Measurements from ENCODE around the gene CACNA1S.
A peak's percentile ranks its signal among the peaks of the same experiment; 100 is the strongest.

Gene CACNA1S

DNA sequence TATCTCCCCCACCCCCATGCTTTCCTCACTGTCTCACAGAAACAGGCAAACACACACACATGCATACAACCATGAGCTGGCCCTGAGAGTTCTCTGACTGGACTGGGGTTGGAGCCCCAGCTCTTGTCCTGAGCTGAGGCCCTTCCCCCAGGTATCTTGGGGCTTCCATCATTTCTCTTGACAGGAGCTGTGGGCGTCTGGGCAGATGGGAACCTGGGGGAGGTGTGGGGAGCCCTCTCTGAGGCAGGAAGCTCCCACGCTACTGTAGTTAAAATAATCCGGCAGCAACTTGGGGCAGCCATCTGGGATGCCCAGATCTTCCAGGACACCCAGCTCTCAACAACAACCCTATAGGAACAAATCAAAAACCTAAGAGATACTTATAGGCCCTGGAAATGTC is 86.0 kb downstream of the CACNA1S start:
- no peak for DNase-seq (ENCODE audit: low spot score)

DNA sequence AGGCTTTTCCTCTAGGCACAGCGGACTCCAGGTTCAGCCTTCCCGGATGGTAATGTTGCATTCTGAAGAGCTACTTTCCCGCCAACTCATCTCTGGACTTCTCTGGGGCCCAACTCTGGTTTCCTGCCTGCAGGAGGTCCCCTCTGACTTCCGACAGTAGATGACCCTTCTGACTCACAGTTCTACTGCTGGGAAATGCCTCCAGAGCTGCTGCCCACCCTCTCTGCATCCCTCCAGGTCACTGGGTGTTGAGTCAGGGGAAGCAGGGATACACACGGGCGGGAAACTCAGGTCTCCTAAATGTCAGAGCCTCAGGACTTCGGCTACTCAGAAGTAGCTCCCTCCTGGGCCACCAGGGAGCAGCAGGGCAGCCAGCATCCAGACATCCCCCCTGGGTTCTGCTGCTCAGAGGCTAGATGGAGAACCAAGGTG is 86.6 kb downstream of the CACNA1S start:
- DNase-seq (ENCODE audit: low spot score), result peak; percentile 37

DNA sequence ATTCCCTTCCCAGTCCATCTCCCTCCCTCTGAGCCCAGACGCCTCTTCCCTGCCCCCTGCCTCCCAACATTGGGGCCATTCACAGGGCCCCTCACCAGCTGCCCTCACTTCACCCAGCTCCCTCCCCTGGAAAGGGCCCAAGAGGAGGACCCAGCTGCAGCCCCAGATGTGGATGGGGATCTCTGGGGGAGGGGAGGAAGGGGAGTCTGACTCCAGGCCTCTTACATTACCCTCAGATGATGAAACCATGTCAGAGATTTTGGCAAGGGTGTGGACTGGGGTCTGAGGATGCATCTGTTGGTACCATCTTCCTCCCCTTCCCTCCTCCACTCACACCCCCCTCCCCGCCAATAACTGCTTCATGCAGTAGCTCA is 87.6 kb downstream of the CACNA1S start:
- DNase-seq (ENCODE audit: low spot score), result no peak

DNA sequence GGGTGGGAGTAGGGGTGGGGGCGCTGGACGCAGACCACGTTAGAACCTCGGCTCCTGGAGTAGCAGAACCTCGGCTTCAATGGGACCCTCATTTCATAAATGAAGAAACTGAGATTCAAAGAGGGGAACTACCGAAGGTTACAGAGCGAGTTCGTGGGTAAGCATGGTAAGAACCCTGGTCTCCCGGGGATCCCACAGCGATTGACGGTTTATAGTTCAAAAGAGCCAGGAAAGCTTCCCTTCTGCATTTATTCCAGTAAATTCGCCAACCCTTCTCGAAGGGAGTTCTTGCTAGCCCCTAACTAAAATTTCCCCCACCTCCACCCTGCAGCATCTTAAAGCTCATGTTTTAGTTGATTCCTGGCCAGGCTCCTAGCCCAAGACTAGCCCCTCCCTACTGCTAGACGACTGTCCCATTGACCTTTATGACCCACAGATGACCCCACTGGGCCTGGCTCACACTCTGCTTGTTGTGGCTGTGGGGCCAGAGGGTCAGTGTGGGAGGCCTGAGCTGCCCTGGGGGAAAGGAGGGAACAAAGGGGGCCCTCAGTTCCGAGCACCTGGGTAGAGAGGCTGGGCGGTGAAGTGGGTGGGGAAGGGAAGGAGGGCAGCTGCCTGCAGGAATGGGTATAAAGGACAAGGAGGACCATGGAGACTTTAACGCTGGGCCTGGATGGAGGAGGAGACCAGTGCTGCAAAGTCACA is 88.2 kb downstream of the CACNA1S start:
- DNase-seq (ENCODE audit: low spot score), result no peak

DNA sequence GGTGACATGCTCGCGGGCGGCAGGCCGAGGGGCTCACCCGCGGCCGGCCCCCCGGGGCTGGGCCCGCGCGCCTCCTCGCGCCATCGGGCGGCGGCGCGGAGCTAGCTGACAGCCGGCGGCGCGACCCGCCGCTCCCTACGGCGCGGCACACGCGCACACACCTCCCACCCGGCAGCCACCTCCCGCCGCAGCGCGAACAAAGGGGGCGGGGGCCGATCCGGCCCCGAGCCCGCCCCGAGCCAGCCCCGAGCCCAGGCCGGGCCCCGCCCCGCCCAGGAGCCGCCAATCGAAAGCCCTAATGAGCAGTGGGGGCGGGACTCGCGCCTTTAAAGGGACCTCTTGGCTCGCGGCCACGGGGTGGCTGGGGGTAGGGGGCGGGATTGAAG is 88.7 kb downstream of the CACNA1S start, which contains the start of gene KIF21B:
KIF21B (minus strand) TSS at position 198 of the 386 bp plus-strand sequence. CDS start 331 bp downstream, outside the sequence.
- DNase-seq (ENCODE audit: low spot score), result peak; percentile 88

DNA sequence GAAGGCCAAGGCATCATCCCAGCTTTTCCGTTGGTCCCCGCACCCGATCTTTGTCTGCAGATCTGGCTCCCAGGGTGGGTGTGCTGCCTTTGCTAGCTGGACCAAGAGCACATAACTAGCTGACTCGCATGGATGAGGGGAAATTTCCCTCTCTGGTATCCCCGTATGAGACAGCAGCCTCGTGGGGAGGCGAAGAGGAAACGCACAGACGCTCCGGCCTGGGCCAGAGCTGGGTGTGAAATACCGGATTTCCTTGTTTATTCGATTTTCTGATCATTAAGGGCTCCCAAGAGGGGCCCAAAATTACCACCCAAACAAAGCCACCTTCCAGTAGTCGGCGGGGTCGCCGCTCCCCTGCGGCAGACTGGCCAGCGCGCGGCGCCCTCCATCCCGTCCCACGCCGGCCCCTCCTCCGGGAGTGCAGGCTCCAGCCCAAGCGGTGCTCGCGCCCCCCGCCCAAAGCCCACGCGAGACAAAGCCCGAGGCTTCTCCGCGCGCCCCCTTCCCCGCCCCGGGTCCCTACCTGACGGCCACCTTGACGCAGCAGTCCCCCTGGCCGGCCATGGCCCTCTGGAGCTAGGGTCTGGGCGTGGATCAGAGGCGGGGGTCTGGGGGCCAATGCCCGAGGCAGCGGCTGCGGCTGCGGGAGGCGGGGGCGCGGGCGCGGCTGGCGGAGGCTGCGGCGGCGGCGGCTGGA is 89.3 kb downstream of the CACNA1S start:
- no peak for DNase-seq (ENCODE audit: low spot score)

DNA sequence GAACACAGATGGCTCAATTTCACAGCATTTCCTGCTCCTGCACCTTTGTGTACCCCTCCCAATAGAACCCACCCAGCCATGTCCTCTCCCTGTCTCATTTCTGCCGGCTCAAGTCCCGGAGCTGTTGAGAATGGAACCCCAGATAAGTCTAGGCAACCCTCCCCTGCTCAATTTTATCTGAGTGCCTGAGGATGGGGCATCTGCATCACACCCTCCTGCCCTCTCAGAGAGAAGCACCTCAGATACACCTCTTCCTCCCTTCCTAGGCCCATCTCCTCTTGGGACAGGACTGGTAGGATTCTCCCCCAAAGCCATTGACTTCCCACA is 89.8 kb downstream of the CACNA1S start:
- no peak for DNase-seq (ENCODE audit: low spot score)

DNA sequence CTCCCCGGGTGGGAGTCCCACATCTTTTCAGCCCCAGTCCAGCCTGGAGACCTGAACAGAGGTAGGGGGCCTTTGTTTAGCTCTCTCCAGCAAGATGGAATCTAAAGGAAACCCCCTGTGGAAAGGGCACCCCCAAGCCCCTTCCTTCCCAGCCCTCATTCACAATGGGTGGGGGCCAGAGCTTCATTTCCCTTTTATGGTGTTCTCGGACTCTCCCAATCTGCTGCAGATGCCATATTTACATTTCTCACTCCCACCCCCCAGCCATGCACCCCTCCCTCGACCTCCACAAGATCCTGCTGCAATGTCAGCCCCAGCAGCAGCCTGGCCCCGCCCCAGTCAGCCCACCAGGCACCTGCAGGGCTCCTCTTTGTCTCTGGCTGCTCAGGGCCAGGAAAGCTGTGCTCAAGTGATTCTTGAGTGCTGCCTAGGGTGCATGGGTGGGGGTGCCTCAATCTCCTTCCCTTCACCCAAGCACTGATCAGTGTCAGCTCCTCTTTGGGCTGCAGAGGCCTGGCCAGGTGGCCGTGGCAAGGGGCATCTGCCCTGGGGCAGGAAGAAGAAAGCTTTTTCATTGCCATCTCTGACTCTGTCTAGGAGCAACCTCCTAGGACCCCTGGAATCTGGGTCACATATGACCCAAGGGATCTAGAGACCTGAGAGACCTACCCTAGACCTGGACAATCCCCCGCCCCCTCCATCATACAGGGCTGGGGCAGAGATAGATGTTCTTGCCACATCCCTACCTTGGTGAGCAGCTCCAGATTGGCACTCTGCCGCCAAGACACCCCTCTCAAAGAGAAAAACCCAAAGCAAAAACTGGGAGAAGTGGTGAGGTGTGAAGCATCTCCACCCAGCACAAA is 90.4 kb downstream of the CACNA1S start:
- DNase-seq (ENCODE audit: low spot score), result no peak

DNA sequence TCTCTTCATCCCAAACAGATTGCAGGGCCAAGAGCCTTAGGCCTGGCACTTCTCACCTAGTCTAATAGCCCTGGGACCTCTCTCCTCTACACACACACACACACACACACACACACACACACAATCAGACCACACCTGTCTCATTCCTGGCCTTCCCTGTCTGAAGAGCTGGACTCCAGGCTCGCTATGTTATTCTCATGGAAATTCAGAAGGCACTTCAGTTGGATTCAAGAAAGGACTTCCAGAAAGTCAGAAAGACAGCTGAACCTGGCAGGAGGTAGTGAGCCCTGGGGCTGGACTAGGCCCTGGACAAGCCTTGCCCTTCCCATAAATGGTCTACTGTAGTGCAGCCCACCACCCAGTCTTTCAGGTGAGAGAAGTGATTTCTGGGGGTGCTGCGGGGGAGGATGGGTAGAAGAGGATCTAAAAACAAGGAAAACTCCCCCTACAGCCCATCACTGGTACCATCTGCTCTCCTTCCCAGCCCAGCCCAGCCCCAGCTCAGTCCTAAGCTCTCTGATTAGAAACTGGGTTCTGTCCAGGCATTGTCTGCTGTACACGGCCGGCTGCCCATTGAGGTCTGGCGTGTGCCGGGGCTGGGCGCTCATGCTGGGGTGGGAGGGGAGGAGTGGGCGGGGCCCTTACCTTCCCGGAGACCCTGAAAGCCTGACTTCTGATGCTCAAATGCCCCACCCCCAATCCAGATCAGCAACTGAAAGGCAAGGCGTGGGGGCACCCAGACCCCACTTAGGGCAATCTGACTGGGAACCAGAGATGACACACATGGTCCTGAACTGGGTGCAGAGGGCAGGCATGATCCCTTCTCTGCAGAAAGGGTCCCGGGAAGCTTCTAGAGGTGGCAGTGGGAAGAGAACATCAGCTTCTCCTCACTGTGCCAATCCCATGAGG is 91.3 kb downstream of the CACNA1S start:
- DNase-seq (ENCODE audit: low spot score), result peak; percentile 32

DNA sequence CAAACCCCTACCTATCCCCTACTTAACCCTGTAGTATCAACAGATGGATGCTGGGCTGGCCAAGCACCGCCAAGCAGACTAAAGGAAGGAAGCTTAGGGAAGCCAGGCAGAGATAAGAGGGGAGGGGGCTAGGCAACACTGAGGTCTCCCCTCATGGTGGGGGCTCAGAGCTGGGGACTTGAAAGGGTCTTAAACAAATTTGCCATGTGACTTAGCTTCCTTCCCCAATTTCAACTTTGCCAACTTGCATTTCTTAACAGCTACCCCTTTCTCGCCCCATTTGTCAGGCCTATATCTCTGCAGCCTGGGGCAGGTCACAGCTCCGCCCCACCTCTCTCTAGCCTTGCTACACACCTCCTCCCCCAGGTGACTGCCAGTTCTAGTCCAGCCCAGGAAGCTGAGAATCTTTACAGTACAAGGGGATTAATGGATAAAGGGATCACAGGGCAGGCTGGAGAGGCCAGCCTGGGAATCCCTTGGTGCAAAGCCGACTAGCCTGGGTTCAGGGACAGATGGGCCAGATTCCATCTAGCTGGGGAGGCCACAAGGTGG is 92.1 kb downstream of the CACNA1S start:
- no peak for DNase-seq (ENCODE audit: low spot score)

DNA sequence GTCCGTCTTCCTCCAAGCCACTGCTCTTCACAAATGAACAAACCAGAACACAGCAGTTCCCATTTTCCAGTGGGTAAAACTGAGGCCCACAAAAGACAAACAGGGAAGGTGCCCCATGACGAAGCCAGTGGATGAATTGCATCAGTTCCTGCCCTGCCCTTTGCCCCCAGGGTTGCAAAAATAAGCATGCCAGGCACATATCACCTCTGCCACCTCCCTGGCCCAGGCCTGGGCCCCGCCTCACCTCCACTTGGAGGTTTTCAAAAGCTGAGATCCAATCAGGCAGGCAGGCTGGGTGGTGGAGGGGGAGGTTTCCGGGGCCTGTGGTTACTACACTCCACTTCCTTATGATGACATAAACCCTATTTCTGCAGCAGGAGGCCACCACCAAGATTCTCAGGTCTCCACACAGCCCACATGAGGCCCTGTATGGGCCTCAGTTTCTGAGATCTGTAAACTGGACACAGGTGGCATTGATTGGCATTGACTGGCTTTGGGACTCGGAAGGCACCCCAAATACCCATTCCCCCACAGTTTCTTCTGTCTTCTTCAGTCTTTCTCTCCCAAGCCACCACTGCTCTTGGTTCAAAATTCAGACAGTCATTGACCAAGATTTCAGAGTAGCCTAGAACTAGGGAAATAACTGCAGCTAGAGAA is 92.8 kb downstream of the CACNA1S start:
- peak; percentile 53 for DNase-seq (ENCODE audit: low spot score)

DNA sequence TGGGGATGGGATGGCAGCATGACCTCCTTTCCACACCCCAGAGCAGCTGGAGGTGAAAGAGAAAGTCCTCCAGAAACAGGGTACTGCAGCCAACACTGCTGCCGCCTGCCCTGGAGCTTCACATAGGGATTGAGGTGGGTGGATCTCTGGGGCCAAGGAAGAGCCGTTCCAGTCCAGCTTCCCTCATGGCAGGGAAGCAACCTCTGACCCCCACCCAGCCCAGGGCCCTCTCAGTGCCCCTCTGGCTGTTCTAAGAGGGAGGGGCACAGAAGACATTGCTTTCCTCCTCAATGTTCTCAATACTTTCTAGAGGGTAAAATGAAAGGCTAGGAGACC is 94.4 kb downstream of the CACNA1S start:
- DNase-seq (ENCODE audit: low spot score), result no peak

DNA sequence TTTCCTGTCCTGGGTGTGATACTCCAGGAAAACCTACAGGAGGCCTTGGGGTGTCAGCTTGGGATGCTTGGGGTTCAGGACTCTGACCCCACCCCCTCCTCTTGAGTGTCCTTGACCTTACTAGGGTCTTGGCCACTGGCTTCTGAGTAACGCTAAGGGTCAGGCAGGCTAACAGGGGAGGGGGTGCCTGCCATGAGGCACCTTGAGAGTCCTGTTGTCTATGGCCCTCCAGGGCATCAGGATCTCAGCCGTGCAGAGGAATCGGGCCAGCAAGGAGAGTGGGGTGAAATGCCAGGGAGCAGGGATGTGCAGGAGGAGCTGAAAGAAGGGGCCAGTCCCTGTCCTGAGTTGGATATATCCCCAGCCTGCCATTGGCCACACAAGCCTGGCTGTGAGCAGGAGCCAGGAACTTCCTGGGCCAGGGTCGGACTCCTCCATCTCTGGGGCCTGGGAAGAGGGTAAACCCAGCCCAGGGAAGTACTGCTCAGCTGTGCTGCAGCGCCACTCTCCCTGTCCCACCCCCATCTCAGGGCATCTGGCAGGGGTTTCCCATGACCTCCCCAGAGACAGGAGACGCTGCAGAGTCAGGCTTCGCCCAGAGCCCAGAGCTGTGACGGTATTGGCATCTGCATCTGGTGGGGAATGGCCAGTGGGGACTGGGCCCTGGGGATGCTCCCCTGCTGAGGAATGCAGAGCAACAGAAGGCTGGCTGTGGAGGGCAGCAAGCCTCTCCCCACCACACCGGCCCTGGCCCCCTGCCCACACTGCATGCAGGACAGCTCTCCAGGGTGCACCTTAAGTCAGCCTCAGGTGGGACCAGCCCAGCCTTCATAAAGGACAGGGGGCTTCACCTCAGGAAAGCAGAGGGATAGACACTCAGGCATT is 95.0 kb downstream of the CACNA1S start:
- no peak for DNase-seq (ENCODE audit: low spot score)

DNA sequence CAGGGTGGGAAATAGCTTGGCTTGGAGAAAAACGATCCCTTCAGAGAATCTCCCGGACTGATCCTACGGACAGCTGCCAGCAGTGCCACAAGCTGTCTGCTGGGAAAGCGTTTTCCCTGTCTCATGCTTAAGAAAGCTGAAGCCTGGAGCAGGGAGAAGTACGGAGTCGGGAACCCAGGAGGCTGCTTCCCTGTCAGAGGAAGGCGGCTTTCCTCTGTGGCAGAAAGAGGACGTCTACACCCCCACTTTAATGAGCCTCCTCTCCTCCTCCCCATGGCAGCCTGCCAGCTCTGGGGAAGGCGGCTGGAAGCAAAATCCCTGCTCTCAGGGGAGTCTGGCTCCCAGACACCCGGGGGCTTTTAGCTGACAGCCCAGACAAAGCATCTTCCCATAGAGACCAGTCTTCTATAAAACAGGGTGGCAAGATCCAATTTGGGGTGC is 96.0 kb downstream of the CACNA1S start:
- DNase-seq (ENCODE audit: low spot score), result no peak

DNA sequence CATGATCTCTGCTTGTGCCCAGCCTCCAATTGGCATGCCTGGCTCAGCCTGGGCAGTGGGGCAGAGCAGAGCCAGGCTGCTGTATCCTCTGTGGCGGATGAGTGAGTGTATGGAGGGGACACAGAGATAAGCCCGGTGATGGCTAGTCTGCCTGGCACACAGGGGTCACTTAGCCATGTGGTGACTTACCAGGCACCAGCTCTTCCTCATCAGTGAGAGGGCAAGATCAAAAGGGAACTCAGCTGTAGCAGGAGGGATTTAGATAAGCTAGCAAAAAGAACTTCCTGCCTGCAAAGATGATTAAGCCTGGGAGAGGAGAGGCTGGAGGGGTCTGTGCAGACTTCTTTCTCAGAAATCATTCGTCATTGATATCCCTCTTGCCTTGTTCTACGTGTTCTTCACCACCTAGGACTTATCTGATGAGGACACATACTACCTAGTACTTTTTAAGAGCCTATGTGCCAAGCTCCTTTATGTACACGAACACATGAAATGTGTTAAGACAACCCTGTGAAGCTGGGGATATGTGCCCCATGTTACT is 96.6 kb downstream of the CACNA1S start:
- no peak for DNase-seq (ENCODE audit: low spot score)

DNA sequence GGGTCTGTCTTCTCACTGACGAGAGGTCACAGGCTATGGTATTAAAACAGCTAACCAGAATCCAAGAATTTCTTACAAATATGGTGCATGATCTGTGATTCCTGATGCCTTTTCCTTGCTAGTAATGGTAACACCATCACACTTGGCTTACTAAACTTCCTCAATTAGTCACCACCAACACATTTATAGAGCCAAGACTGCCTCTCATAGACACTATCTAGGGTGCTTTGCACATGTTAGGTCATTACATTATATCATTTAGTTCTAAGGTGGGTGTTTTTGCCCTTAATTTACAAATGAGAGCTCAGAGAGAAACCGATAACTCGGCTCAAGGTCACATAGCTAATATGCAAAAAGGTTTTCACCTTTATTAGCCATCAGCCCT is 97.4 kb downstream of the CACNA1S start:
- no peak for DNase-seq (ENCODE audit: low spot score)

DNA sequence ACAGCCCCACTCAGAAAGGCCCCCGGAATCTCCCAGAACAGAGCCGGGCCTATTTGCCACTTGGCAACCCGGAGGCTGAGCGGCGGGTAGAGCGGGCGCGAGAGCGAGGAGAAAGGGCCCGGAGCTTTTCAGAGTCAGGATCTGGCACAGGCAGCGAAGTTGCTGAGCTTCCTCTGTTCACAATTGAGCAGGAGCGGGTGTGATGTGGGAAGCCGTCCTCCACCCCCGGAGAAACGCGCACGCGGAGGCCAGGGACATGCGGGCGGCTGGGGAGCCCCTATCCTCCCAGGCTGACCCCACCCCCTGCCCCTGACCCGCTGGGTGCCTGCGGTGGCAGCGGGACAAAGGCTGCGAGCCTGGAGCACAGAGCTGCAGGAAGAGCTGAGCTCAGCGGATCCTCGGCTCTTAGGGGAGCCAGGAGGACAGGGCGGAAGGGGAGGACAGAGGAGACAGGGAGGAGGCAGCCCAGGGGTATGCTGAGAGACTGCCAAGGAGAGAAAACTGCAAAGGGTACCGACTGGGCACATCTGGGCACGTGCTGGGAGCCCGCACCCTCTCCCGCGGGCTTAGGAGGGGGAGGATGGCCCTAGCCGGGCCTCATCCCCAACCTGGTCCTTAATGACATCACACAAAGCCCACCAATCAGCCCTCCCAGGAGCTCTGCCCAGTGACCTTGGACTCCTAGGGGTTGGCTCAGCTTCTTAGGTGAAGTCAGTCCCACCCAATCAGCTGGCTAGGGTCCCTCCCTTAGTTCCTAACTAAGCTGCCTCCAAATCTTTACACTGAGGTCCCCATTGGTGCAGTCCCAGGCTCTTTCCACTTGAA is 98.0 kb downstream of the CACNA1S start:
- no peak for DNase-seq (ENCODE audit: low spot score)

DNA sequence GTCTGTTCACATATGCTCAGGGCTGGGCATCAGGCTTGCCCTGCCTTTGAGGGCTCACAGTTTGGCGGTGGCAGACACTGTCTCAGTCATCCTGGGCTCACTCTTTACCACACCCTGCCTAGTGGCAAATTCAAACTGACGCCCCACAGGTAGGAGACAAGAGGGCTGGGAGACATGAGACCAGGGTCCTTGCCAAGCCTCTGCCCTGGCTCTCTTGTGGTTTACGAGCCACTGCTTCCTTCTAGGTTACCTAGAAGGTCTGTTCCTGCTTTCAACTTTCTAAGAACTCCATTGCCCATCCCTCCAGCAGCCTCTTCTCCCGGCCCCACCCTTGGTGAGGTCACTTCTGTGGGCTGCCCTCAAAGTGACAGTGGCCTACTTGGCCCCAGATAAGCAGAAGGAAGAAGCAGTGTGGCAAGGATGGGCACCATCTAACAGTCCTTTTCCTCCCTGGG is 99.2 kb downstream of the CACNA1S start:
- DNase-seq (ENCODE audit: low spot score), result no peak

DNA sequence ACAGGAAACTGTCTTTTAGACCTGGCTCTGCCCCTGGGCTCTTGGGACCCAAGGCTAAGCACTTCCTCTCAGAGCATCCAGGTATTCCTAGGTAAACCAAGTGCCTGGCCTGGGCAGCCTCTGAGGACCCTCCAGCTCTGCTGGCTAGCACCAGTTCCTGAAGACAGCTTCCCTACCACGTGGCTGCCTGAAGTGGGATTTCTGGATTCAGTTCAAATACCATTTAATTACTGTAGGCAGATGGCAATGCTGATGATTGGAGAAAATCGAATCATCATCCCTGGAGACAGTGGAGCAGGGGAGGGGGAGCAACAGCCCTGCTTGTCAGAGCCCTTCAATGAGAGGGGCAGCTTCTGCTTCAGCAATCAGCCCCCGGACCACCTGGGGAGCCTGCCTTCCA is 100.6 kb downstream of the CACNA1S start:
- DNase-seq (ENCODE audit: low spot score), result no peak

Data from AG20443 (cell line).